Measurements from ENCODE around the gene GYPE.
A peak's percentile ranks its signal among the peaks of the same experiment; 100 is the strongest.
"Not testable (repeated sequence)": the region's sequence is repeated elsewhere in the genome, so short reads cannot be mapped to it uniquely, and the experiment has no call there.

The GYPE gene

GRCh38 chr4:143905440-143905839, at the start of gene GYPE:
TSS of gene GYPE (minus strand) at chr4:143905559. CDS start at chr4:143905507, 52 bp downstream.
- not testable (repeated sequence) for DNase-seq

GRCh38 chr4:143951458-143951972, 46.2 kb upstream of the GYPE start:
- DNase-seq, result not testable (repeated sequence)

GRCh38 chr4:143950967-143951366, 45.6 kb upstream of the GYPE start:
- not testable (repeated sequence) for DNase-seq

GRCh38 chr4:143950185-143950584, 44.8 kb upstream of the GYPE start:
- not testable (repeated sequence) for DNase-seq

GRCh38 chr4:143947493-143947892, 42.1 kb upstream of the GYPE start:
- DNase-seq, result not testable (repeated sequence)

- DNase-seq, result not testable (repeated sequence)
Observed at GRCh38 chr4:143940708-143941107, 35.3 kb upstream of the GYPE start.

GRCh38 chr4:143939528-143939927, 34.2 kb upstream of the GYPE start:
- no peak for DNase-seq

GRCh38 chr4:143938890-143939289, 33.5 kb upstream of the GYPE start:
- DNase-seq, result not testable (repeated sequence)

- no peak for DNase-seq
Observed at GRCh38 chr4:143921181-143921580, 15.8 kb upstream of the GYPE start.

- DNase-seq, result not testable (repeated sequence)
Observed at GRCh38 chr4:143916485-143916884, 11.1 kb upstream of the GYPE start.

- not testable (repeated sequence) for DNase-seq
Observed at GRCh38 chr4:143912478-143912877, 7.1 kb upstream of the GYPE start.

- DNase-seq, result not testable (repeated sequence)
Observed at GRCh38 chr4:143911528-143912417, 6.4 kb upstream of the GYPE start.

GRCh38 chr4:143910906-143911305, 5.5 kb upstream of the GYPE start:
- DNase-seq, result not testable (repeated sequence)

GRCh38 chr4:143907811-143908210, 2.5 kb upstream of the GYPE start:
- DNase-seq, result peak; percentile 12

GRCh38 chr4:143904431-143904830, 928 bp downstream of the GYPE start:
- DNase-seq, result not testable (repeated sequence)

GRCh38 chr4:143890323-143890722, 15.0 kb downstream of the GYPE start:
- DNase-seq, result not testable (repeated sequence)

- not testable (repeated sequence) for DNase-seq
Observed at GRCh38 chr4:143888189-143888588, 17.2 kb downstream of the GYPE start.

GRCh38 chr4:143884965-143885364, 20.4 kb downstream of the GYPE start:
- not testable (repeated sequence) for DNase-seq

GRCh38 chr4:143883529-143883928, 21.8 kb downstream of the GYPE start:
- no peak for DNase-seq

GRCh38 chr4:143882892-143883291, 22.5 kb downstream of the GYPE start:
- no peak for DNase-seq

- DNase-seq, result not testable (repeated sequence)
Observed at GRCh38 chr4:143879561-143879960, 25.8 kb downstream of the GYPE start.

- not testable (repeated sequence) for DNase-seq
Observed at GRCh38 chr4:143875357-143875756, 30.0 kb downstream of the GYPE start.

GRCh38 chr4:143870523-143871268, 34.7 kb downstream of the GYPE start:
- DNase-seq, result not testable (repeated sequence)
